Dermis blood vessel endothelial cell (primary cell): ENCODE results near the gene KCNC1. TPM values are rescaled to one million over a fixed set of nuclear protein-coding genes. Genes with fewer than 3 reads are reported as not detected.

Experiments
- DNase-seq: peaks from one replicate; pipeline ENCODE4 v3.0.0; 2010
- total RNA-seq: library from RNA; depleted of rRNA; stranded (reverse); fragments of >200 nt; gene quantifications from 2 replicates; pipeline ENCODE4 v1.2.3, GENCODE V29; 2014

Gene KCNC1
- total RNA-seq, 1 donor from 2014 or later: not detected

GRCh38 chr11:17738151-17738973 is 3.8 kb downstream of the KCNC1 start:
- DNase-seq: no peak

- no peak for DNase-seq
Observed at GRCh38 chr11:17739945-17740338, 5.4 kb downstream of the KCNC1 start.

- DNase-seq: no peak
Observed at GRCh38 chr11:17740649-17741235, 6.2 kb downstream of the KCNC1 start.

GRCh38 chr11:17741487-17741886 is 6.9 kb downstream of the KCNC1 start:
- DNase-seq: no peak

- DNase-seq: no peak
Observed at GRCh38 chr11:17742019-17742418, 7.4 kb downstream of the KCNC1 start.

- no peak for DNase-seq
Observed at GRCh38 chr11:17743026-17743807, 8.6 kb downstream of the KCNC1 start.

- no peak for DNase-seq
Observed at GRCh38 chr11:17743808-17744119, 9.2 kb downstream of the KCNC1 start.

GRCh38 chr11:17744151-17744940 is 9.8 kb downstream of the KCNC1 start:
- no peak for DNase-seq

- no peak for DNase-seq
Observed at GRCh38 chr11:17745023-17745772, 10.6 kb downstream of the KCNC1 start.

- DNase-seq: no peak
Observed at GRCh38 chr11:17746096-17746495, 11.5 kb downstream of the KCNC1 start.

- no peak for DNase-seq
Observed at GRCh38 chr11:17747131-17747955, 12.8 kb downstream of the KCNC1 start.

GRCh38 chr11:17748044-17748443 is 13.5 kb downstream of the KCNC1 start:
- no peak for DNase-seq

GRCh38 chr11:17748761-17749721 is 14.5 kb downstream of the KCNC1 start:
- DNase-seq: no peak

GRCh38 chr11:17750013-17750800 is 15.6 kb downstream of the KCNC1 start:
- no peak for DNase-seq

GRCh38 chr11:17750801-17751165 is 16.2 kb downstream of the KCNC1 start:
- DNase-seq: no peak

- DNase-seq: no peak
Observed at GRCh38 chr11:17751558-17751957, 17.0 kb downstream of the KCNC1 start.

GRCh38 chr11:17752144-17752543 is 17.6 kb downstream of the KCNC1 start:
- DNase-seq: no peak

GRCh38 chr11:17753153-17753552 is 18.6 kb downstream of the KCNC1 start:
- no peak for DNase-seq

GRCh38 chr11:17753641-17754040 is 19.1 kb downstream of the KCNC1 start:
- DNase-seq: no peak
